ENCODE measurements around the gene SIN3A.

DNA sequence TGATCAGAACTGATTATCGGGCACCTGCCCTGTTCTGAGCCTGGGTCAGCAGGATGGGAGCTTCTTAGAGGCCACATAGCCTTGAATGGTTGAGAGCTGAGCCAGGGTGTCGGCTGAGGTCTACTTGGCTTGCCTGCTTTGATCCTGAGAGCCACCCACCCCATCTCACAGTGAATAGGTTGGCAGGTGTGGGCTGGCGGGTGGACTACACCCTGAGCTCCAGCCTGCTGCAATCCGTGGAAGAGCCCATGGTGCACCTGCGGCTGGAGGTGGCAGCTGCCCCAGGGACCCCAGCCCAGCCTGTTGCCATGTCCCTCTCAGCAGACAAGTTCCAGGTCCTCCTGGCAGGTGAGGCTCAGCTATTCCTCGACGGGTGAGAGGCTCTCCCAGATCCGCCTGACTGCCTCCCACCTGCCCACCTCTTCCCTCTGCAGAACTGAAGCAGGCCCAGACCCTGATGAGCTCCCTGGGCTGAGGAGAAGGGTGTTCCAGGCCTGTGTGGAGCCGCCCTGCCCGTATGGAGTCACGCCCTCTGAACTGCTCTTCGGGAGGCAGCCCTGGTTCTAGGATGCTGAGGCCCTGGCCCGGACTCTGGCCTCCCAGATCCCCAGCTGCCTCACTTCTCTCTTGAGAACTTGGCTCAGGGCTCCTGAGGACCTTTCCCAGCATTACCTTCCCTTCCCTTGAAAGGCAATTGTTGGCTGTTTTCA, 111.8 kb downstream of the SIN3A start:
- TF ChIP-seq, protein P1, sequence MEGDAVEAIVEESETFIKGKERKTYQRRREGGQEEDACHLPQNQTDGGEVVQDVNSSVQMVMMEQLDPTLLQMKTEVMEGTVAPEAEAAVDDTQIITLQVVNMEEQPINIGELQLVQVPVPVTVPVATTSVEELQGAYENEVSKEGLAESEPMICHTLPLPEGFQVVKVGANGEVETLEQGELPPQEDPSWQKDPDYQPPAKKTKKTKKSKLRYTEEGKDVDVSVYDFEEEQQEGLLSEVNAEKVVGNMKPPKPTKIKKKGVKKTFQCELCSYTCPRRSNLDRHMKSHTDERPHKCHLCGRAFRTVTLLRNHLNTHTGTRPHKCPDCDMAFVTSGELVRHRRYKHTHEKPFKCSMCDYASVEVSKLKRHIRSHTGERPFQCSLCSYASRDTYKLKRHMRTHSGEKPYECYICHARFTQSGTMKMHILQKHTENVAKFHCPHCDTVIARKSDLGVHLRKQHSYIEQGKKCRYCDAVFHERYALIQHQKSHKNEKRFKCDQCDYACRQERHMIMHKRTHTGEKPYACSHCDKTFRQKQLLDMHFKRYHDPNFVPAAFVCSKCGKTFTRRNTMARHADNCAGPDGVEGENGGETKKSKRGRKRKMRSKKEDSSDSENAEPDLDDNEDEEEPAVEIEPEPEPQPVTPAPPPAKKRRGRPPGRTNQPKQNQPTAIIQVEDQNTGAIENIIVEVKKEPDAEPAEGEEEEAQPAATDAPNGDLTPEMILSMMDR (IDR thresholded peaks at IDR 0.05), result no peak
- TF ChIP-seq EP300 (IDR thresholded peaks at IDR 0.05) (no peak), POLR2A (IDR thresholded peaks at IDR 0.05; ENCODE audit: low read depth) (no peak)
